Retina (tissue), 1 donor: ENCODE data around the gene MAP2K5.

Experiments
- DNase-seq: peaks from one replicate; pipeline ENCODE4 v3.0.0-alpha.2; 2016

The MAP2K5 gene

GRCh38 chr15:67828278-67828968 lies 285.9 kb downstream of the MAP2K5 start:
- DNase-seq, result peak; percentile 52

GRCh38 chr15:67828969-67829646 lies 286.6 kb downstream of the MAP2K5 start:
- DNase-seq, result peak; percentile 67

GRCh38 chr15:67829647-67830504 lies 287.4 kb downstream of the MAP2K5 start:
- peak; percentile 54 for DNase-seq

GRCh38 chr15:67831363-67831762 lies 288.9 kb downstream of the MAP2K5 start:
- DNase-seq, result no peak

- peak; percentile 52 for DNase-seq
Measured at GRCh38 chr15:67832031-67832551, 289.6 kb downstream of the MAP2K5 start.

- peak; percentile 72 for DNase-seq
Measured at GRCh38 chr15:67832897-67833709, 290.6 kb downstream of the MAP2K5 start.

GRCh38 chr15:67833710-67834511 lies 291.4 kb downstream of the MAP2K5 start:
- peak; percentile 78 for DNase-seq

GRCh38 chr15:67834581-67835296 lies 292.2 kb downstream of the MAP2K5 start:
- DNase-seq, result peak; percentile 78

- peak; percentile 76 for DNase-seq
Measured at GRCh38 chr15:67835297-67836133, 293.0 kb downstream of the MAP2K5 start.

GRCh38 chr15:67836134-67836455 lies 293.6 kb downstream of the MAP2K5 start:
- DNase-seq, result peak; percentile 67

GRCh38 chr15:67836477-67836876 lies 294.0 kb downstream of the MAP2K5 start:
- peak; percentile 80 for DNase-seq

- no peak for DNase-seq
Measured at GRCh38 chr15:67836955-67837354, 294.5 kb downstream of the MAP2K5 start.

GRCh38 chr15:67838789-67839332 lies 296.4 kb downstream of the MAP2K5 start:
- DNase-seq, result peak; percentile 81

GRCh38 chr15:67839499-67839928 lies 297.0 kb downstream of the MAP2K5 start:
- DNase-seq, result no peak

GRCh38 chr15:67839929-67840748 lies 297.6 kb downstream of the MAP2K5 start, which contains the start of gene RNU6-1:
TSS of gene RNU6-1 (minus strand) at chr15:67840045.
- peak; percentile 98 for DNase-seq

- DNase-seq, result peak; percentile 78
Measured at GRCh38 chr15:67840749-67841512, 298.4 kb downstream of the MAP2K5 start.

- DNase-seq, result no peak
Measured at GRCh38 chr15:67841513-67841762, 298.9 kb downstream of the MAP2K5 start.

- DNase-seq, result peak; percentile 56
Measured at GRCh38 chr15:67843092-67843501, 300.6 kb downstream of the MAP2K5 start.
